Stimulated activated CD4-positive, alpha-beta T cell treated with anti-CD3 and anti-CD28 coated beads, Interleukin-4, amount 100 ng/mL, for 4 hours (primary cell): ENCODE measurements around the gene CREM.

Experiments
- DNase-seq, 2 experiments: peaks; one replicate each; pipeline ENCODE4 v3.0.0-alpha.2; 2020

Gene CREM

DNA sequence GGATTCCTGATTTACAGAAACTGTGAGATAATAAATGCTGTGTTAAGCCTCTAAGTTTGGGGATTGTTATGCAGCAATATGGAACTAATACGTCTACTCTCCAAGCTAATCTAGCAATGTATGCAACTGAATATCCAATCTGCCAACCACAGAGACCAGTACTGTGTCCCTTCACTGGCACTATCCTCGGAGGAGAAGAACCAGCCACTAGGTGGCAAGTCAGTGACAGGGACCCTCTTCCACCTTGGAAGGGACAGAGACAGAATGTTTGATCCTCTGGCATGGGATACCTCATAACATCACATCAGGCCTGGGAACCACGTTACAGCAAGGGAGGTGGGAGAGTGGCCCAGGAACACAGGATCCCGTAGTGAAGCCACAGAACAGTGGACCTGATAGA lies 96.4 kb downstream of the CREM start:
- DNase-seq: no peak

DNA sequence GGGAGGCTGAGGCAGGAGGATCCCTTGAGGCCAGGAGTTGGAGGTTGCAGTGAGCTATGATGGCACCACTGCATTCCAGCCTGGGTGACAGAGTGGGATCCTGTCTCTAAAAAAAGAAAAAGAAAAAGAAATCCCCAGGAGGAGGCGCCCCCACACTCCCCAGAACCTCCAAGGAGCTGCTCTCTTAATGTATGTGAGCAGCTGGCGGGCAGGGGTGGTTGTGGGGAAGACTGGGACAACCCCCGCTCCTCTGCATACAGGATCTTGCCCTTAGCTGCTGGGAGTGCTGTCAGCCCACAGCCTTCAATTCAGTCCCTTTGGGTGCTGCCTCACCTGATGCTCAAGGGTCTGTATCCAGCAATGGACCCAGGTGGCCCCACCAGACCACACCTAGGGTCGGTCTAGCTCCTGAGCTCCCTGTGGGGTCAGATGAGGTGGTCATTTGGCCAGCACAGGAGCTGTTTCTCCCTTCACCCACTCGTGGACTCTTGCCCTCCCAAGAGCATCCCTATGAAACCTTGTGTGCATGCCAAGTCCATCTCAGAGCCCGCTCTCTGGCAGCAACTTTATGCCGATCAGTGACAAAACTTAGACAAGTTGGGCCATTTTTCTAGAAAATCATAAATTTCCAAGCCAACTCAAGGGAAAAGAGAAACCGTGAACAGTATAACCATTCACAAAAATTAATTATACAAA lies 97.5 kb downstream of the CREM start:
- DNase-seq: no peak

DNA sequence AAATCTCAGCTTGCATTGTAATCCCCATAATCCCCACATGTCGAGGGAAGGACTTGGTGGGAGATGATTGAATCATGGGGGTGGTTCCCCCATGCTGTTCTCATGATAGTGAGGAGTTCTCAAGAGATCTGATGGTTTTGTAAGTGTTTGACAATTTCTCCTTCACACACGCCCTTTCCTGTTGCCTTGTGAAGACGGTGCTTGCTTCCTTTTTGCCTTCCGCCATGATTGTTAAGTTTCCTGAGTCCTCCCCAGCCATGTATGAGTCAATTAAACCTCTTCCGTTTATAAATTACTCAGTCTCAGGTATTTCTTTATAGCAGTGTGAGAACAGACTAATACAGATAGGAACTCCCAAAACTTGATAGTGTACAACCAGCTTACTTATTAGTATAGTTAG lies 98.6 kb downstream of the CREM start:
- DNase-seq: no peak

DNA sequence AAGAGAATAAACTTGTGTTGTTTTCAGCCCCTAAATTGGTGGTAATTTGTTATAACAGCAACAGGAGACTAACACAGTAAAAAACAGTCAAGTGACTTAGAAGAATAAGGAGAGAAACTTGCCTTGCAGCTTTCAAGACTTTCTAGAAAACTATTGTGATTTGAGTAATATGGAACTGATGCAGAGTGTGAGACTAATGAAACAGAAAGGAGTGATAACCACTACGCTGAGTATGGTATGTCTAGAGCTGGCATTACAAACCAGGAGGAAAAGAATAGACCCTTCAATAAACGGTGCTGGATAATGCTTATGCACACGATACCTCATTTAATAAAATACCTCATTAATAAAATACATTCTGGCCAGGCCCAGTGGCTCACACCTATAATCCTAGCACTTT lies 99.9 kb downstream of the CREM start:
- no peak for DNase-seq

DNA sequence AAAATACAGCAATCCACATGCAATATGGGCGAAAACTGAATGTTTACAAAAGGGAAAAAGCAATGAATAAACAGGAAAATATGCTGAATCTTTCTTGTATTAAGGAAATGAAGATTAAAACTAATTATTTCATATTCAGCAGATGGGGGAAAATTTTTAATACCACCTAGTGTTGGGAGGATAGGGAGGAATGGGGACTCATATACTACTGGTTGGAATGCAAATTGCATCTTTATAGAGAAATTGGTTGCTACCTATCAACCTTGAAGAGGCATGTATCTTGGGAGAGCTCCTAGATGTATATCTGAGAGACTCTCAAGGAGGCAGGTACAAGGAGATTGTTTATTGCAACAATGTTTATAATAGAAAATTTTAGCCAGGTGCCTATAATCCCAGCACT lies 101.4 kb downstream of the CREM start:
- DNase-seq: no peak

DNA sequence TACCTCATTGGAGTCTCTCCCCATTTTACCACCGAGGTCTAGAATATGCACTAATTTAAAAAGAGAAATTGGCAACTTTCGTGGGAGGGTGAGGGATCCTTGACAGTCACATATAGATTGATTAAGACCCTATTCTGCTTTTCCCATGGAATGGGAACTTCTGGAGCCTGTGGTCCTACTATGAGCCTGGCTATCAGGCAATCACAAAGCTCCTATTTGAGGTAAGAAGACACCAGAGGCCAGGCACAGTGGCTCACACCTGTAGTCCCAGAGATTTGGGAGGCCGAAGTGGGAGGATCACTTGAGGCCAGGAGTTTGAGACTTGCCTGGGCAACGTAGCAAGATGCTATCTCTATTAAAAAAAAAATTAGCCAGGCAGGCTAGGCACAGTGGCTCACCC lies 105.0 kb downstream of the CREM start:
- DNase-seq: no peak

DNA sequence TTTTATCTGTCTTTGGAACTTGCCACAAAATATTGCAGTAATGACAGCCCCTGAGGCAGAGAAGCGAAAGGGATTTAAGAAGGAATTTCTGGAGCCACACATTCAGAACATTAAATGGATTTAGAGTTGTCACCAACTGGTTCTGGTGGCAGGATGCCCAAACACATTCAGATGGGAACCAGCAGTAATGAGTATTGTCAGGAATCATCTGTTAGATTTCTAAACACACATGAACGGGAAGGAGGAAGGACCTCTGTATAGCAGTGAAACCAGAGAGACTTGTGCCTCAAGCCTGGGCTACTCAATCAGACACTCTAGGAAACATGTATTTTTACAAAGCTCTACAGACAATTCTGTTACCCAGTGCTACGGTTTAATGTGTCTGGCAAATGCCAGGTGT lies 105.9 kb downstream of the CREM start:
- DNase-seq: no peak

DNA sequence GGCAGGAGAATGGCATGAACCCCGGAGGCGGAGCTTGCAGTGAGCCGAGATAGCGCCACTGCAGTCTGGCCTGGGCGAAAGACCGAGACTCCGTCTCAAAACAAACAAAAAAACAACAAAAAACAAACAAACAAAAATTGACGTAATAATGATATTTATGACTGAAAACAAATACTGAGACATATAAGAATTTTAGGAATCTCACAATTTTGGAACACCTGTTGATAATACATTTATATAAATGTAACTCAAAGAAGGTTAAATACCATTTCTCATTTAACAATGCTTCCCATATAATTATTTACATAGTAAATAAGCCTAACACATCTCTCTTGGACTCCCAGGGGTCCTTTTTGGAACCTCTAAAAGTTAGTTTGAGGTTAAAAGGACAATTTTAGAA lies 107.4 kb downstream of the CREM start:
- DNase-seq: no peak

DNA sequence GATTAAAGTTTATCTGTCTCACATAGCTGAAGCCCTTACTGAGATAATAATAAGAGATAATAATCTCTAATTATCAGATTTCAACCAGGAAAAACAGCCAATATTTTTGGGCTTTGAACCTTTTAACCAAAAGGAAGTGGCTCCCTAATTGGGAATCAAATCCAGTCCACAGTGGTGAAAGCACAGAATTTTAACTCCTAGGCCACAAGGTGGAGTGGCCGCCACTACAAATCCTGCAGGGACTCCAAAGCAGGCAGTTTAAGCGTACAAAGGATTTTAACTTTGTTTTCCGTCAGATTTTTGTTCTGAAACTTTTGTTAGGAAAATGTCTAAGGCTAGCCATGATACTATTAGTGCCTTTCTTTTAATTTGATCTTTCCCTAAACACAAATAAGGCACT lies 110.1 kb downstream of the CREM start:
- no peak for DNase-seq

DNA sequence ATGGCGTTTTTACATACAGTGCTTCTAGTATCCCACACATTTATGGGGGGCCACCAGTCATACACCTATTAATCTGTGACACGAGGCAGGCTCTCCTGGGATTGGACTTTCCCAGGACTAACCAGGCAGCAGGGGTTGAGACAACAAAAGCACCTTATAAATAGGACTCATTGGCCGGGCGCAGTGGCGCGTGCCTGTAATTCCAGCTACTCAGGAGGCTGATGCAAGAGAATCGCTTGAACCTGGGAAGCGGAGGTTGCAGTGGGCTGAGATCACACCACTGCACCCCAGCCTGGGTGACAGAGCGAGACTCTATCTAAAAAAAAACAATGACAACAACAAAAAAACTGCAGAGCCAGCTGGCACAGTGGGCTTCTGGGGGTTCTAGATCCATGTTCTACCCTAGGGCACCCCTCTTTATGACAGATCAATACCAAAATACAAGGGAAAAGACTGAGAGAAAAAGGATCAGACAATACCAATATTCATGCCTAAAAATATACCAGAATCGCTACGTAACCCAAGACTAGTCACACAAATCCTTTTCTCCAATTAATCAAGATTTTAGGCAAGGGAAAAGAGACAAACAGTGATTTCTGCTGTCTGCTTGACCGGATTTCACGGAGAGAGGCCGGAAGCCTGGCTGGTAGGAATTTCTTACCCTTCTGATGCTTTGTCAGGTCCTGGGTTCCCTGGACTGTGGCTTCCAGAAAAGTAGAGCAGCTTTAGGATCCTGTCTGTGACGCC lies 111.3 kb downstream of the CREM start:
- no peak for DNase-seq

DNA sequence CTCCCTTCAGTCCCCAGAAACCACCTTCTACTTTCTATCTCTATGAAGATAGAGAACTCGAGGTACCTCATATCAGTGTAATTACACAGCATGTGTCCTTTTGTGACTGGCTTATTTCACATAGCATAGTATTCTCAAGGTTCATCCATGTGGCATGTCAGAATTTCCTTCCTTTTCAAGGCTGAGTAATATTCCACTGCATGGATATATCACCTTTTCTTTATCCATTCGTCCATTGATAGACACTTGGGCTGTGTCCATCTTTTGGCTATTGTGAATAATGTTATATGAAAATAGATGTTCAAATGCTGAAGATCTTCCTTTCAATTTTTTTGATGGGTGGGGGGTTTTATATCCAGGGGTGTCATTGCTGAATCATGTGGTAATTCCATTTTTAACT lies 117.9 kb downstream of the CREM start:
- no peak for DNase-seq

DNA sequence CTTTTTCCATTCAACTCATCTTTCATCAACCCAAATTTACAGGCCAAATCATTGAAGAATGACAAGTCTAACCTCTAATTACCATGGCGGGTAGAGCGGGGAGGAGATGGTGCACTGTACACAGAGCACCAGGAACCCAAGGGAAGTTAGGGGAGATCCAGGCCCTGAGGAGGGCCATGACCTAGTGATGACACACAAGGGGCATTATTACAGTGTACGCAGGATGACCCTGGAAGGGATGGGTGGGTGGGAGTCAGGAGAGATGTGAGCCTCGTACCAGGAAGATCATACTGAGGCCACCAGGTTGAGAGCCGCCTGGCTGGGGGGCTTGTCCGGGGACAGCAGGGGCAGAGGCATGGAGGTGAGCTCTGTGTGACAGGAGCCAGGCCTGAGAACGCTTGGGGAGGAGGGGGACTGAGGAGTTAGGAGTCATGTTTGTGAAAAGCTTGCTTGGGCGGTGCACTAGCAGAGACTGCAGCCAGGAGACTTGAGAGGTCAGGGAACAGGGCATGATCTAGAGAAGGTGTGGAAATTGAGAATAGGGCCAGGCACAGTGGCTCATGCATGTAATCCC lies 120.2 kb downstream of the CREM start:
- no peak for DNase-seq

DNA sequence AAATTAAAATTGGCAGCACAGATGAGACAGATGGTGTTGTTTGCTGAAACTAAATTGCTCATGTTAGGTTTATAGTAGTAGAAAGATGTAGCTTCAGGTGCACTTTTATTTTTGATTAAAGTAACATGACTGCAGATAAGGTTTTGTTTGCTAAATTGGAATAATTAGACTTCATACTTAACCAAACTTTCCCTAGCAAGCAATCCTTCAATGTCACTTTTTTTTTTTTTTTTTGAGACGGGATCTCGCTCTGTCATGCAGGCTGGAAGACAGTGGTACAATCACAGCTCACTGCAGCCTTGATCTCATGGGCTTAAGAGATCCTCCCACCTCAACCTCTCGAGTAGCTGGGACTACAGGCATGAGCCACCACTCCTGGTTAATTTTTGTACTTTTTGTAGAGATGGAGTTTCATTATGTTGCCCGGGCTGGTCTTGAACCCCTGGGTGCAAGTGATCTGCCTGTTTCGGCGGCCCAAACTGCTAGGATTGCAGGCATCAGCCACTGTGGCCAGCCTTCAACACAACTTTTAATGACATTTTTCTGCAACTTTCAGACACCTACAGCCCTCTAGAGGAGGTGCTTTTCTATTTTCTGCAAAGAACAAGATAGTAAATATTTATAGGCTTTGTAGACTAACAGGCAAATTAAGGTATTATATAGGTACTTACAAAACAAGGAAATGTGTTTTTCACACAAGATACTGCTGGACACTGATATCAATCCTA lies 124.9 kb downstream of the CREM start:
- no peak for DNase-seq

DNA sequence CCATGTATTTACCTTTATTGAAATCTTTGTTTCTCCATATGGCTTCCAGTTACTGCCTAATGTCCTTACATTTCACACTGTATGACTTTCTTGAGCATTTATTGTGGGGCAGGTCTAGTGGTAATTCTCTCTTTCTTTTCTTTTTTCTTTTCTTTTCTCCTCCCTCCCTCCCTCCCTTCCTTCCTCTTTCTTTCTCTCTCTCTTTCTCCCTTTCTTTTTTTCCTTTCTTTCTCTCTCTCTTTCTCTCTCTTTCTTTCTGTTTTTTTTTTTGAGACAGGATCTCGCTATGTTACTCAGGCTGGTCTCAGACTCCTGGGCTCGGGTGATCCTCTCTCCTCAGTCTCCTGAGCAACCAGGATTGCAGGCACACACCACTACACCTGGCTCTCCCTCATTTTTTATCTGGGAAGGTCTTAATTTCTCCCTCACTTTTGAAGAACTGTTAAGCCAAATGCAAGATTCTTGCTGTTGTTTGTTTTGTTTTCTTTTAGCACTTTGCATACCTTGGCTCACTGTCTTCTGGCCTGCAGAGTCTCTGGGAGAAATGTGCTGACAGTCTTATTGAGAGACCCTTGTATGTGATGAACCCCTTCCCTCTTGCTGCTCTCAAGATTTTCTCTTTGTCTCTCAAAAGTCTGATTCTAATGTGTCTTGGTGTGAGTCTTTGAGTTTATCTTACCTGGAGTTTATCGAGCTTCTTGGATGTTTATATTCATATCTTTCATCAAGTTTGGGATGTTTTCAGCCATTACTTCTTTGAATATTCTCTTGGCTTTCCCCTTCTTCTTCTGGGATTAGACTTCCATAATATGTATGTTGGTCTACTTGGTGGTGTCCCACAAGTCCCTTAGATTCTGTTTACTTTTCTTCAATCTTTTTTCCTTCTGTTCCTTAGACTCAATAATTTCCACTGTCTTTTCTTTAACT lies 130.7 kb downstream of the CREM start:
- DNase-seq: no peak

DNA sequence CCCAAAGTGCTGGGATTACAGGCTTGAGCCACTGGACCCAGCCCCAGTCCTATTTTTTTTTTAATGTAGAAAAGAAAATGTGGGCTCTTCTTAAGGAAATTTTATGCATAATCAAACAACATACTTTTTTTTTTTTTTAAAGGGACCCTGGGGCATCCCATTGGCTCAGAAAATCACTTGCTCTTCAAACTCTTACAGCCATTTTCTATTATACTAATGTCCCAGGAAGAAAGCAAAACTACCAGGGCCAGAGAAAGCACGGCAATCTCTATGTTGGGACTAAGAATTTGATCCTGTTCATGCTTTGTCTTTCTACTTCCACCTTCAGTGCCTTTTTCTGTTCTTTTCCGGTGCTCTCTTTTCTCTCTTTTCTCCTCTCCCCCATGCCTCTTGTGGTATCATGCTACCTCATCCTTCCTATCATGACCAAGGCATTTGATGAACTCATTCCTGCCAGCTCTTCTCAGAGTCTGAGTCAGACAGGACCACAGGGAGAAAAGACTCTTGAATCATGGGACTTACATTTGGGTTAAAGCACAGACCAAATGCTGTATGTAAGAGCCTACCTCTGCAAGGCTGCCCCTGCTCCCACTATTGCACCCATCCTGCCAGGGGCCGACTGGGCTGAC lies 133.2 kb downstream of the CREM start:
- DNase-seq: no peak

DNA sequence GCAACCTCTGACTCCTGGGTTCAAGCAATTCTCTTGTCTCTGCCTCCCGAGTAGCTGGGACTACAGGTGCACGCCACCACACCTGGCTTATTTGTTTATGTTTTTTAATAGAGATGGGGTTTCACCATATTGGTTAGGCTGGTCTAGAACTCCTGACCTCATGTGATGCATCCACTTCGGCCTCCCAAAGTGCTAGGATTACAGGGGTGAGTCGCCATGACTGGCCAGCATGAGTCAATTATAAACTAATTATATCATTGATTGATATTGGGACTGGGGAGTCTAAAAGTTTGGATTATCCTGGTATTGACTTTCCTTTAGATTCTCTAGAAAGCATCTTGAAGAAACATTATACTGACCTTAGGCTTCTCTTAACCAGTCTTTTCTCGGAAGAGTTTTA lies 135.8 kb downstream of the CREM start:
- no peak for DNase-seq
